Epidermal melanocyte (primary cell): Measurements from ENCODE around the gene SPINK13.
"Not testable (repeated sequence)": the region's sequence is repeated elsewhere in the genome, so short reads cannot be mapped to it uniquely, and the experiment has no call there.

ENCODE experiments used
- DNase-seq: peaks from one replicate; pipeline ENCODE4 v3.0.0; 2011; ENCODE audit warnings: low spot score; ENCODE audit not compliant: insufficient read length

Gene SPINK13

DNA sequence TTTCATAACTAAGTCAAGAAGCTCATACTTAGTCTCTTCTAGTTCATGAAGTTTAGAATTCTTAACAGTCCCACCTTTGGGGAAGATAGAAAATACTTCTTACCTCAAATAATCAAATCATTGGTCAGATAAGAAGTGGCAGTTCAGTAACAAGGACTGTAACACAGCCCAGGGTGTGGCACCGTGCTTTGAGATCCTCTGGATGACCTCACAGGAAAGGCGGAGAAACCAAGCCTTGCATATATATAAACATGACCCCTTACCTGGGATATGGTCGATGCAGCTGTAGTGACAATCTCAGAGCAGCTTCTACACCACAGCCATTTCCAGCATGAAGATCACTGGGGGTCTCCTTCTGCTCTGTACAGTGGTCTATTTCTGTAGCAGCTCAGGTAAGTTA is 43.6 kb downstream of the SPINK13 start, which contains the start of gene SPINK7:
Gene SPINK7, plus strand, starts transcription at position 271 of the 400 bp plus-strand sequence. Its CDS starts 61 bp downstream, at position 332.
- DNase-seq: no peak

DNA sequence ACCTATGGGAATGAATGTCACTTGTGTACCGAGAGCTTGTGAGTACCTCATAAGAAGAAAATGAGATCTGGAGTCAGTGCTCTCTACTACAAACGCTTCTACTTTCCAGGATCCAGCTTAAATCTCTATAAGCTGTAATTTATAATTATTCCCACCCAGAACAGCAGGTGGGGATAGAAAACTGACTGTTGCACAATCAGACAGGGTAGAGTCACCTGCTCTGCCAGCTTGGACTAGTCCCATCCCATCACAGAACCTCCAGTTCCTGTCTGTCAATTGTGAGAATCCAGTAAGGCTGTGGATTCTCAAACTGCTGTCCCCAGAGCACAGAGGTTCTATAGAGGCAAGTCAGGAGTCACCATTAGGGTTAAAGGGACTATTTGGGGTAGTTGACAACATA is 45.6 kb downstream of the SPINK13 start:
- no peak for DNase-seq

DNA sequence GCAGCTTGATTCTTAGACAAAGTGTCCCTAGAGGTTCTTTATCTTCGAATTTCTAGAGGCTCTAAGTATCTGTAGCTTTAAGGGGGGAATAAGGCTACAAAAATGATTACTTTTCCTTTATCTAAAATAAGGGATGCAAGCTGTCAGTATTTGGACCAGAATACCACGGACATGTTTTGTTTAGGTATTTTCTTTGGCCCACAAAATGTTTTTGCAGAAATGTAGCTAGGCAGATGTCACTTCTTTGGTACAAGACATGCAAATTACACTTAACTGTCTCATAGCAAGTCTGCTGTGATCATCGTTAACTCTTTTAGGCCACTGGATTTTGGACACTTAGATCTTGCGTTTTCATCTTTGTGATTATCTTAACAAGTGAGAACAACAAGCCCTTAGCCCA is 46.1 kb downstream of the SPINK13 start:
- DNase-seq: no peak

DNA sequence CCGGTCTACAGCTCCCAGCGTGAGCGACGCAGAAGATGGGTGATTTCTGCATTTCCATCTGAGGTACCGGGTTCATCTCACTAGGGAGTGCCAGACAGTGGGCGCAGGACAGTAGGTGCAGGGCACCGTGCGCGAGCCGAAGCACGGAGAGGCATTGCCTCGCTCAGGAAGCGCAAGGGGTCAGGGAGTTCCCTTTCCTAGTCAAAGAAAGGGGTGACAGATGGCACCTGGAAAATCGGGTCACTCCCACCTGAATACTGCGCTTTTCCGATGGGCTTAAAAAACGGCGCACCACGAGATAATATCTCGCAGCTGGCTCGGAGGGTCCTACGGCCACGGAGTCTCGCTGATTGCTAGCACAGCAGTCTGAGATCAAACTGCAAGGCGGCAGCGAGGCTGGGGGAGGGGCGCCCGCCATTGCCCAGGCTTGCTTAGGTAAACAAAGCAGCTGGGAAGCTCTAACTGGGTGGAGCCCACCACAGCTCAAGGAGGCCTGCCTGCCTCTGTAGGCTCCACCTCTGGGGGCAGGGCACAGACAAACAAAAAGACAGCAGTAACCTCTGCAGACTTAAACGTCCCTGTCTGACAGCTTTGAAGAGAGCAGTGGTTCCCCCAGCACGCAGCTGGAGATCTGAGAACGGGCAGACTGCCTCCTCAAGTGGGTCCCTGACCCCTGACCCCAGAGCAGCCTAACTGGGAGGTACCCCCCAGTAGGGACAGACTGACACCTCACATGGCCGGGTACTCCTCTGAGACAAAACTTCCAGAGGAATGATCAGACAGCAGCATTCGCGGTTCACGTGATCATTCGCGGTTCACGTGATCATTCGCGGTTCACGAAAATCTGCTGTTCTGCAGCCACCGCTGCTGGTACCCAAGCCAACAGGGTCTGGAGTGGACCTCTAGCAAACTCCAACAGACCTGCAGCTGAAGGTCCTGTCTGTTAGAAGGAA is 51.7 kb downstream of the SPINK13 start:
- DNase-seq: not testable (repeated sequence)

GRCh38 chr5:148333262-148333849 is 64.8 kb downstream of the SPINK13 start:
- DNase-seq: no peak

- DNase-seq: no peak
These were observed 66.7 kb downstream of the SPINK13 start, which contains the start of gene SPINK9 for GRCh38 chr5:148335259-148335658. Gene SPINK9 (plus strand): TSS chr5:148335559. CDS start chr5:148335614, 55 bp downstream.
